Coronary artery (tissue), 2 donors: Measurements from ENCODE around the gene TMC8.
A peak's percentile ranks its signal among the peaks of the same experiment; 100 is the strongest.

Source experiments
- DNase-seq: peaks from one replicate; pipeline ENCODE4 v3.0.0-alpha.2; 2017; ENCODE audit warnings: low spot score
- H3K27ac ChIP-seq, 2 donors: fragments of 200-600 bp; sonication (generic); one replicate each; pipeline ENCODE4 v1.5.1; 2016 to 2019
- H3K4me3 ChIP-seq: fragments of 200-600 bp; sonication (generic); 2 replicates; pipeline ENCODE4 v1.5.1; 2016; ENCODE audit warnings: mild to moderate bottlenecking, moderate library complexity
- CTCF ChIP-seq: fragments of 200-600 bp; sonication (generic); IDR thresholded peaks from one replicate; pipeline ENCODE4 v1.5.1; 2019; ENCODE audit warnings: antibody characterized with exemption

TMC8 gene

GRCh38 chr17:78128551-78129350 is 1.8 kb upstream of the TMC8 start, which contains the start of gene TMC6:
TSS of gene TMC6 (minus strand) at chr17:78128755. CDS start at chr17:78126832, 1,923 bp downstream.
- no peak for DNase-seq
- peak within 1 kb of the TSS; percentile 16 to 81 for H3K27ac ChIP-seq
- TF ChIP-seq CTCF = no peak
- peak within 1 kb of the TSS; percentile 77 for H3K4me3 ChIP-seq

GRCh38 chr17:78129351-78130089 is 1.1 kb upstream of the TMC8 start:
- no peak for TF ChIP-seq CTCF
- no peak overlapping the region for H3K4me3 ChIP-seq
- no peak for DNase-seq
- H3K27ac ChIP-seq = peak overlapping the region in 1 of 2 donors; percentile 81

GRCh38 chr17:78130090-78130436 is 508 bp upstream of the TMC8 start:
- no peak for TF ChIP-seq CTCF
- DNase-seq = no peak
- peak overlapping the region in 1 of 2 donors; percentile 81 for H3K27ac ChIP-seq
- H3K4me3 ChIP-seq = no peak overlapping the region

GRCh38 chr17:78131172-78132083 is 857 bp downstream of the TMC8 start:
- no peak for DNase-seq
- Histone ChIP-seq H3K4me3 (peak overlapping the region; percentile 59), H3K27ac (no peak overlapping the region)
- TF ChIP-seq CTCF = no peak

- no peak overlapping the region for H3K27ac ChIP-seq
- DNase-seq = no peak
- H3K4me3 ChIP-seq = peak overlapping the region; percentile 59
- no peak for TF ChIP-seq CTCF
These were observed 1.6 kb downstream of the TMC8 start for GRCh38 chr17:78132084-78132676.

GRCh38 chr17:78132767-78133178 is 2.2 kb downstream of the TMC8 start:
- no peak overlapping the region for H3K27ac ChIP-seq
- DNase-seq = no peak
- no peak for TF ChIP-seq CTCF
- no peak overlapping the region for H3K4me3 ChIP-seq
